ENCODE results near the gene DNAH9.

DNAH9 gene

GRCh38 chr17:11622492-11622891 lies 24.2 kb downstream of the DNAH9 start:
- Histone ChIP-seq H2AFZ (ENCODE audit: low read depth, low read length) (no peak overlapping the region), H3K4me3 (ENCODE audit: low read length) (no peak overlapping the region), H3K4me1 (ENCODE audit: insufficient read depth, low read length) (no peaks in the 10 kb centered on the region), H3K27me3 (ENCODE audit: insufficient read depth, low read length) (no peaks in the 10 kb centered on the region), H3K9me3 (ENCODE audit: low read length) (no peaks in the 10 kb centered on the region), H3K36me3 (ENCODE audit: insufficient read depth, low read length) (no peaks in the 10 kb centered on the region)

DNA sequence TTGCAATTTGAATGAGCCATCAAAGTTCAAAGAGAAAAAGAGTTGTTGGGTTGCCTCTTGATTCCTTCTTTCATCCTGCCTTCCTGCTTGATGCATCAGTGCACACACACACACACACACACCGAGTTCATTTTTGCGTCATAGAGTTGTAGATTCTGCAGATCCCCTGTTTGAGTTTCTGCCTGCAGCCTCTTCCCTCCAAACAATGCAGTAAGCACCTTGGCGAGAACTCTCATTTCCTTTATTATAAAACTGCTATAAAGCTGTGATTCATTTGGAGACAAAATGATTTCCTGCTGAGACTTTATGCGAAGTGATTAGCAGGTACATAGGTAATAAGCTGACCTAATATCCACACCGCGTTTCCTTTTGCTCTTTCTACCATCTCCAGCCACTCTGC lies 26.7 kb downstream of the DNAH9 start:
- no peaks in the 10 kb centered on the region for H3K9me3 ChIP-seq (ENCODE audit: low read length)
- no peaks in the 10 kb centered on the region for H3K4me1 ChIP-seq (ENCODE audit: insufficient read depth, low read length)

DNA sequence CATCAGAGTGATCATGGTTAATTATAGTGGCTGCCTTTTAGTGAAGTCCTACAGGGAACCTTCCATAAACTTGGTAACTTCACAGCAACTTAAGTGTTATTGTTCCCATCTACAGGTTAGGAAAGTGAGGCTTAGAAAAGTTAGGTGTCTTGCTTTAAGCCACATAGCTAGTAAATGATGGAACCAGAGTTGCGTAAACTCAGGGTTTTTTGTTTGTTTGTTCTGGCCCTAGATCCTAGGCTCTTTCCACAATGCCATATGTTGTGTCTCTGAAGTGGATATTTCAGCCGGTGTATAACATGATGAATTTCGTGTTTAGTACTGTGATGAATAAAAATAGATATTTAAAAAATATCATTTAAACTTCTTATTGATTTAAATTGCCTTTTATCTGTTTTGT lies 27.6 kb downstream of the DNAH9 start:
- H2AFZ ChIP-seq (ENCODE audit: low read depth, low read length): no peak overlapping the region
- H3K27me3 ChIP-seq (ENCODE audit: insufficient read depth, low read length): no peaks in the 10 kb centered on the region
- H3K9me3 ChIP-seq (ENCODE audit: low read length): no peaks in the 10 kb centered on the region
- no peak overlapping the region for H3K4me3 ChIP-seq (ENCODE audit: low read length)
- no peaks in the 10 kb centered on the region for H3K4me1 ChIP-seq (ENCODE audit: insufficient read depth, low read length)
- no peaks in the 10 kb centered on the region for H3K36me3 ChIP-seq (ENCODE audit: insufficient read depth, low read length)

More for the DNA sequence above, 26.7 kb downstream of the DNAH9 start:
- no peak overlapping the region for H2AFZ ChIP-seq (ENCODE audit: low read depth, low read length)
- no peaks in the 10 kb centered on the region for H3K27me3 ChIP-seq (ENCODE audit: insufficient read depth, low read length)
- H3K4me3 ChIP-seq (ENCODE audit: low read length): no peak overlapping the region
- no peaks in the 10 kb centered on the region for H3K36me3 ChIP-seq (ENCODE audit: insufficient read depth, low read length)

DNA sequence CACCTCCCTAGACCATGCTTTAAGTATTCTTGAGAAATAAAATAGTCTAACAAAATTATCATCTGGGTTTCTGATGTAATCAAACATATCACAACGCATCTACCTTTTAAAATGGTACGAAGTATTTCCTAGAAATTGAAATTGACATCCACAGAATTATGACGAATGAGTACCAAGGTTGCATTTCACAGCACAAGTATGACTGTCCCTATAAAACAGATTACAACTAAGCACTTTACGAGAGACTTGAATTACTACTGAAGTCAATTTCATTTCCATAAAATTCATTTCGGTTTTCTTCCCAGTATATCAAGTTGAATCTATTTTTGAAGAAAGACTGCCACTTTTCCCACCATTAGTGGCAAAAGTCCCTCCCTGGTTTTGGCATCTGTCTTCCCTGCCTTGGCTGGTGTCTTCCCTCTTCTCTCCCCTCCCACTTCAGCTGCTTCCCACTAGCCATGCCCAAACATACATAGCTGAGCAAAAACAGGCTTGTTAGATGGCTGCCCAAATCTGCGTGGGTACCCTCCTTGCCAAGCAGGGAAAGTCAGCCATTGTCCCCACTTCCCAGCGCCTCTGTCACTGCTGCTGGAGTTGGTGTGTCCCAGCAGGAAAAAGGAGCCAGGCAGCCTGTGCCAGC lies 29.2 kb downstream of the DNAH9 start:
- Histone ChIP-seq H2AFZ (ENCODE audit: low read depth, low read length) (no peak overlapping the region), H3K27me3 (ENCODE audit: insufficient read depth, low read length) (no peaks in the 10 kb centered on the region), H3K4me3 (ENCODE audit: low read length) (no peak overlapping the region), H3K36me3 (ENCODE audit: insufficient read depth, low read length) (no peaks in the 10 kb centered on the region), H3K4me1 (ENCODE audit: insufficient read depth, low read length) (no peaks in the 10 kb centered on the region), H3K9me3 (ENCODE audit: low read length) (no peaks in the 10 kb centered on the region)

GRCh38 chr17:11628374-11628773 lies 30.1 kb downstream of the DNAH9 start:
- Histone ChIP-seq H3K4me3 (ENCODE audit: low read length) (no peak overlapping the region), H3K27me3 (ENCODE audit: insufficient read depth, low read length) (no peaks in the 10 kb centered on the region), H3K36me3 (ENCODE audit: insufficient read depth, low read length) (no peaks in the 10 kb centered on the region), H3K9me3 (ENCODE audit: low read length) (no peaks in the 10 kb centered on the region), H3K4me1 (ENCODE audit: insufficient read depth, low read length) (no peaks in the 10 kb centered on the region), H2AFZ (ENCODE audit: low read depth, low read length) (no peak overlapping the region)

GRCh38 chr17:11628831-11629230 lies 30.6 kb downstream of the DNAH9 start:
- H3K27me3 ChIP-seq (ENCODE audit: insufficient read depth, low read length): no peaks in the 10 kb centered on the region
- no peak overlapping the region for H2AFZ ChIP-seq (ENCODE audit: low read depth, low read length)
- no peaks in the 10 kb centered on the region for H3K9me3 ChIP-seq (ENCODE audit: low read length)
- H3K4me1 ChIP-seq (ENCODE audit: insufficient read depth, low read length): no peaks in the 10 kb centered on the region
- H3K36me3 ChIP-seq (ENCODE audit: insufficient read depth, low read length): no peaks in the 10 kb centered on the region
- H3K4me3 ChIP-seq (ENCODE audit: low read length): no peak overlapping the region

- no peaks in the 10 kb centered on the region for H3K36me3 ChIP-seq (ENCODE audit: insufficient read depth, low read length)
Measured at GRCh38 chr17:11636771-11637170, 38.5 kb downstream of the DNAH9 start.

DNA sequence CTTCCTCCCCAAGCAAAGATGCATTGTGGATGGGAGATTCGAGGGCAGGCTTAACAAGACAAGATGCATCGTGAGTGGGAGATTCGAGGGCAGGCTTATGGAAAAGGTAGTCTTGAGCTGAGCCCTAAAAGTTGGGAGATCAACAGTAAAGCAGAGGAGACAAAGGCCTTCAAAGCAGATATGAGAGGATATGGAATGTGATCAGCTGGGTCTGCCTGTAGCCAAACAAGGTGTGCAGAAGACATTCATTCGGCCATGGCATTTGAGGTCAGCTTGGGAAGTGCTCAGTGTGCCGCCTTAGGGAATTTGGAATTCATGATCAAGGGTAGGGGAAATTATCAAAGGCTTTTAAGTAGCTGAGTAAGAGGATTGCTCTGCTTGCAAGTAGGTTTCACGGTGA lies 39.5 kb downstream of the DNAH9 start:
- Histone ChIP-seq H3K27me3 (ENCODE audit: insufficient read depth, low read length) (no peaks in the 10 kb centered on the region), H2AFZ (ENCODE audit: low read depth, low read length) (no peak overlapping the region), H3K9me3 (ENCODE audit: low read length) (no peaks in the 10 kb centered on the region), H3K36me3 (ENCODE audit: insufficient read depth, low read length) (no peaks in the 10 kb centered on the region), H3K4me1 (ENCODE audit: insufficient read depth, low read length) (no peaks in the 10 kb centered on the region), H3K4me3 (ENCODE audit: low read length) (no peak overlapping the region)

More at GRCh38 chr17:11636771-11637170, 38.5 kb downstream of the DNAH9 start:
- no peaks in the 10 kb centered on the region for H3K27me3 ChIP-seq (ENCODE audit: insufficient read depth, low read length)
- no peak overlapping the region for H2AFZ ChIP-seq (ENCODE audit: low read depth, low read length)
- H3K4me3 ChIP-seq (ENCODE audit: low read length): no peak overlapping the region
- no peaks in the 10 kb centered on the region for H3K4me1 ChIP-seq (ENCODE audit: insufficient read depth, low read length)
- H3K9me3 ChIP-seq (ENCODE audit: low read length): no peaks in the 10 kb centered on the region

DNA sequence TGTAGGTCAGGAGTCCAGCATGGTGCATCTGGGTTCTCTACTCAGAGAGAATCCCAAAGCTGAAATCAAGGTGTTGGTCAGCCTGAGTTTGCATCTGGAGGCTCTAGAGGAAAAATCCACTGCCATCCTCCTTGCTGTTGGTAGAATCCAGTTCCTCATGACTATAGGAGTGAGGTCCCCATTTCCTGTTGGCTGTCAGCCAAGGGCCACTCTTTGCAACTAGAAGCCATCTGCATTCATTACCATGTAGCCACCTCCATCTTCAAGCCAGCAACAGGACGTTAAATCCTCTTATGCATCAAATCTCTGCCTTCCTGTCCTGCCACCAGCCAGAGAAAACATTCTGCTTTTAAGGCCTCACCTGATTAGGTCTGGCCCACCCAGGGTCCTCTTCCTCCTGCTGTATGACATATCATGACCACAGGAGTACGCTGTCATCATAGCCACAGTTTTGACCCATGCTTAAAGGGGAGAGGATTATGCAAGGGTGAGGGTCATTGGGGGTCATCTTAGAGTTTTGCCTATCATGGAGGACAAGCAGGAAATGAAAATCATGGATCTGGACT lies 40.5 kb downstream of the DNAH9 start:
- Histone ChIP-seq H3K4me3 (ENCODE audit: low read length) (no peak overlapping the region), H3K27me3 (ENCODE audit: insufficient read depth, low read length) (no peaks in the 10 kb centered on the region), H2AFZ (ENCODE audit: low read depth, low read length) (no peak overlapping the region), H3K9me3 (ENCODE audit: low read length) (no peaks in the 10 kb centered on the region), H3K36me3 (ENCODE audit: insufficient read depth, low read length) (no peaks in the 10 kb centered on the region), H3K4me1 (ENCODE audit: insufficient read depth, low read length) (no peaks in the 10 kb centered on the region)

- H3K27me3 ChIP-seq (ENCODE audit: insufficient read depth, low read length): no peaks in the 10 kb centered on the region
- no peaks in the 10 kb centered on the region for H3K4me1 ChIP-seq (ENCODE audit: insufficient read depth, low read length)
- no peak overlapping the region for H2AFZ ChIP-seq (ENCODE audit: low read depth, low read length)
- H3K36me3 ChIP-seq (ENCODE audit: insufficient read depth, low read length): no peaks in the 10 kb centered on the region
- no peak overlapping the region for H3K4me3 ChIP-seq (ENCODE audit: low read length)
- no peaks in the 10 kb centered on the region for H3K9me3 ChIP-seq (ENCODE audit: low read length)
Measured at GRCh38 chr17:11639736-11640462, 41.6 kb downstream of the DNAH9 start.

GRCh38 chr17:11640463-11640814 lies 42.2 kb downstream of the DNAH9 start:
- Histone ChIP-seq H2AFZ (ENCODE audit: low read depth, low read length) (no peak overlapping the region), H3K4me3 (ENCODE audit: low read length) (no peak overlapping the region), H3K4me1 (ENCODE audit: insufficient read depth, low read length) (no peaks in the 10 kb centered on the region), H3K36me3 (ENCODE audit: insufficient read depth, low read length) (no peaks in the 10 kb centered on the region), H3K27me3 (ENCODE audit: insufficient read depth, low read length) (no peaks in the 10 kb centered on the region), H3K9me3 (ENCODE audit: low read length) (no peaks in the 10 kb centered on the region)

DNA sequence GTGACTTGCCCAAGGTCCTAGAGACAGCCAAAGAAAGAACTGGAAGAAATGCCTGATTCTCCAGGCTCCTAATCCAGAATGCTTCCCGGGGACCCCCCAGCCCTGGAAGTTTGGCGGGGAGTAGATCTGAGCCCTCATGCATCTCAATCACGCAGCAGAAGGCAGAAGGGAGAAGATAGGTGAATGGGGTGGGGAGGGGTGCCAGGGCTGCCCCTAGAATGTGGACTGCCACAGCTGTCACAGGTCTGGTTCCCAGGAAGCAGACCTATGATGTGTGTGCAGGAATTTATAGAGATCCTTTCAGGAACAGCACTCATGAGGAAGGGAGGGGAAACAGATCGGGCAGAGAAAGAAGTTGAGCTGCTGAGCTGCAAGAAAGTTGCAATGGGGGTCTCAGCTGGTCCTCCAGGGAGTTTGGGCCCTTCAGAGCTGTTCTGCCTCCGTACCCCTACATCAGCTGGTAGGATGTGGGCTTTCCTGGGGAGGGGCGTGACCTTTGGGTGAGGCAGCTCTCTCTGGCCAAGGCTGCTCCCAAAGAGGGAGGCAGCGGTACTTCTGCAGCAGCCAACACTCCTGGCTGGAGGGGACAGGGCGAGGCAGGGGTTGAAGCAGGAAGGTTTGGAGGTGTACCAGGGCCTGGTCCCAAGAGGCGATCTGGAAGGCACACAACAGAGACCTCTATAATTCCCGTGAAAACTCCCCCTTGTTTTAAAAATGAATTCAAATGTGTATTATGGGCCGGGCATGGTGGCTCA lies 43.4 kb downstream of the DNAH9 start:
- H3K27me3 ChIP-seq (ENCODE audit: insufficient read depth, low read length): no peaks in the 10 kb centered on the region
- H3K4me3 ChIP-seq (ENCODE audit: low read length): no peak overlapping the region
- no peaks in the 10 kb centered on the region for H3K36me3 ChIP-seq (ENCODE audit: insufficient read depth, low read length)
- H2AFZ ChIP-seq (ENCODE audit: low read depth, low read length): no peak overlapping the region
- H3K9me3 ChIP-seq (ENCODE audit: low read length): no peaks in the 10 kb centered on the region
- no peaks in the 10 kb centered on the region for H3K4me1 ChIP-seq (ENCODE audit: insufficient read depth, low read length)

DNA sequence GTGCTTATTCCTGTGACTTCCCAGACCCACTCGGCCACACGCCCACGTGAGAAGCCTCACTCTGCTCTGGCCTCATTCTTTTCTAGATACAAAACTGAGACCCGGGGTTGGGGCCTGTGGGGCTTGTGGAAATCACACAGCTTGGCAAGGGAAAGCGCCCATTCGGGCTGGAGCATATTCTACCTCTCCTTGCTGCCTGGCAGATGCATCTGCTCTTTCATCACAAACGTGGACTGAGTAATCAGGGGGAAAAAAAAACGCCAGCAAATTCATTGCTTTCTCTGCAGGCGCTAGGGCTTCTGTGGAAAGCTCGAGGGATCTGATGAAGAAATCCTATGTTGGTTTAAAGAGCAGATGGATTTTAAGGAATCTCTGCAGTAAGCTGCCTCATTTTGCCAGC lies 44.4 kb downstream of the DNAH9 start:
- Histone ChIP-seq H3K27me3 (ENCODE audit: insufficient read depth, low read length) (no peaks in the 10 kb centered on the region), H3K9me3 (ENCODE audit: low read length) (no peaks in the 10 kb centered on the region), H3K36me3 (ENCODE audit: insufficient read depth, low read length) (no peaks in the 10 kb centered on the region)

More for the DNA sequence above, 44.4 kb downstream of the DNAH9 start:
- H2AFZ ChIP-seq (ENCODE audit: low read depth, low read length): no peak overlapping the region
- no peaks in the 10 kb centered on the region for H3K4me1 ChIP-seq (ENCODE audit: insufficient read depth, low read length)
- H3K4me3 ChIP-seq (ENCODE audit: low read length): no peak overlapping the region
